Measurements from ENCODE around the gene MMP7.

- TF ChIP-seq CTCF (IDR thresholded peaks at IDR 0.05; ENCODE audit: poor library complexity) (no peak), EZH2 (IDR thresholded peaks at IDR 0.05; ENCODE audit: borderline replicate concordance) (no peak)
Observed at GRCh38 chr11:102499151-102499550, 31.4 kb downstream of the MMP7 start.

Measured in hepatocyte (in vitro differentiated cells).